ENCODE results near the gene E2F2.

GRCh38 chr1:23556635-23557470 is 25.8 kb upstream of the E2F2 start:
- TF ChIP-seq CTCF (IDR thresholded peaks at IDR 0.05; ENCODE audit: low read length), result no peak
- no peak for TF ChIP-seq EZH2 (IDR thresholded peaks at IDR 0.05; ENCODE audit: borderline replicate concordance, low read length)
